Fibroblast of skin of scalp (primary cell): ENCODE data around the gene WWTR1.

Experiments
- DNase-seq: peaks from one replicate; pipeline ENCODE4 v3.0.0-alpha.2; 2013

WWTR1 gene

GRCh38 chr3:149468504-149469212, 189.2 kb downstream of the WWTR1 start:
- DNase-seq: no peak
